ENCODE measurements around the gene NTM.

Gene NTM

DNA sequence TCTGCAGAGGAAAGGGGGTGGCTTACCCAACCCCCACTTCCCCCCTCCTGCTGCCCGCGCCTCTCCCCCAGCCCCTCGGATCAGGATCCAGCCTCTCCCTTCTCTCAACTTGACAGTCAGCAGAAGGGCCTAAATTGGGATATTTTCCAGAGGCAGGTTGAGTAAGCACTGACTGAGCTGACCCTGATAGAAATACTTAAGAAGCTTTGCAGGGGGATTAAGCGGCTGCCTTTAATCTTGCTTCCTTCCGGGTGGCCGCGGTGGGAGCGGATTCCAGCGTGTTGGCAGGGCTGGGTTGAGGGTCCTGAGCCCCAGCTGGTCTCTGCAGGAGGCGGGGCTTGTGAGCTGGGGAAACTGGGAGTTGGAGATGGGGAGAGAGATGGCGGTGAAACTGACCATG lies 445.2 kb downstream of the NTM start:
- no peak for DNase-seq (ENCODE audit: extremely low read depth, low read depth)
- no peak for TF ChIP-seq CTCF (IDR thresholded peaks at IDR 0.05; ENCODE audit: low read depth, low read length)

- no peak for TF ChIP-seq CTCF (IDR thresholded peaks at IDR 0.05; ENCODE audit: low read depth, low read length)
- DNase-seq (ENCODE audit: extremely low read depth, low read depth) = no peak
These were observed 445.6 kb downstream of the NTM start for GRCh38 chr11:131816051-131816450.

DNA sequence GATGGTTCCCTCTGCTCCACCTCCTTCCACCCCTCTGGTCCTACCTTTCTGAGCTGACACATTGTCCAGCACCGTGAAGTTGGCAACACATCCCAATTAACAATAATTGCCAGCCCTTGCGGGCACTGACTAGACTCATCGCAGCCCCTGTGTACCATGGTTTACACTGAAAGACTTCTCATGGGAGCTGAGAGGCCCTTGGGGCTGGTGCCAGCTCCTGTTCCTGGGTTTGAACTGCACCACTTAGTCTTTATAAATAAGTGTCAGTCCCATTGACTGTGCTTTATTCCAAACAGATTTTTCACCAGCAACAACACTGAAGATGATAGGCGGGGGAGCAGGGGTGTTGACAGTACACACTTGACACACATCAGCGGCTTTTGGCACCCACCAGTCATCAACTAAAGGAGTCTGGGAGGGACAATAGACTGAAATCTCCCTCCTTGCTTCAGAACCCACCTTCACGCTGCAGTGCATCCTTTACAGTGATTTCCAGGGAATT lies 447.3 kb downstream of the NTM start:
- no peak for TF ChIP-seq CTCF (IDR thresholded peaks at IDR 0.05; ENCODE audit: low read depth, low read length)
- DNase-seq (ENCODE audit: extremely low read depth, low read depth) = no peak

DNA sequence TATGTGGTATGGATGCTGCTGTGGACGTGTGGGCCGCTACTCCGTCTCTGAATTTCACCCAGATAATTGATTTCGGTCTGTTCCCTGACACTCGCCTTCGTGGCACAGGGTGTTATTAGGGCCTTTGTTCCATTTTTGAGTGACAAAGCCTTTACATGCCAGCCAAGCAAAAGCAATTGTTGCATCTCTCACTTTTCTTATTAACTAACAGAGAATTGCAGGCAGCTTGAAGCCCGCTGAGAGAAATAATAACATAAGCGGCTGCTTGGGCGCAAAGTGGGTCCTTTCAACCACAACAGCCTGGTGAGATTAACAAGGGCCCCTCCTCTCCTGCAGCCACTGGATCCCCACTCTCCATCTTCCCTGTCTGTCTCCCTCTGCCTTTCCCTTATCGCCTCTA lies 449.4 kb downstream of the NTM start:
- no peak for DNase-seq (ENCODE audit: extremely low read depth, low read depth)
- TF ChIP-seq CTCF (IDR thresholded peaks at IDR 0.05; ENCODE audit: low read depth, low read length) = no peak

GRCh38 chr11:131822506-131822905 lies 452.1 kb downstream of the NTM start:
- DNase-seq (ENCODE audit: extremely low read depth, low read depth) = no peak
- TF ChIP-seq CTCF (IDR thresholded peaks at IDR 0.05; ENCODE audit: low read depth, low read length) = no peak

- no peak for TF ChIP-seq CTCF (IDR thresholded peaks at IDR 0.05; ENCODE audit: low read depth, low read length)
- no peak for DNase-seq (ENCODE audit: extremely low read depth, low read depth)
These were observed 453.4 kb downstream of the NTM start for GRCh38 chr11:131823772-131824171.

DNA sequence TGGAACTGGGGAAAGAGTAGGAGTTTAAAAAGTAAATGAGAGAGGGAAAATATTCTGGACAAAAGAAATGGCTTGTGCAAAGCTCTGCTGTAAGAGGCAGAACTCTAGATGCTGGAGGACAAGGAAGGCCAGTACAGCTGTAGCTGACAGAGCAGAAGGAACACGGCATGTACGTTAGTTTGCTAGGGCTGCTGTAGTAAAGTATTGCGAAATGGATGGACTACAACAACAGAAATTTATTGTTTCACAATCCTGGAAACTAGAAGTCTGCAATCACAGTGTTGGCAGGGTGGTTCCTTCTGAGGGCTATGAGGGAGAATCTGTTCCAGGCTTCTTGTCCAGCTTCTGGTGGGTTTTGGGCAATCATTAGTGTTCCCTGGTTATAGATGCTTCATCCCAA lies 454.4 kb downstream of the NTM start:
- peak; percentile 19 for DNase-seq (ENCODE audit: extremely low read depth, low read depth)
- no peak for TF ChIP-seq CTCF (IDR thresholded peaks at IDR 0.05; ENCODE audit: low read depth, low read length)

Measured in AG09319 (cell line).